Thyroid gland (tissue), 4 donors: ENCODE data around the gene SH3YL1.

Experiments used
- CTCF ChIP-seq, 6 experiments: fragments of 200-600 bp in 3 of 6; fragments of 450-650 bp in 3 of 6; sonication (generic) in 3 of 6; IDR thresholded peaks; one replicate each; pipeline ENCODE4 v1.5.1; 2016 to 2019; ENCODE audit warnings: antibody characterized with exemption in 6 of 6, mild to moderate bottlenecking in 2 of 6, inconsistent platforms in 1 of 6, moderate library complexity in 1 of 6
- POLR2A ChIP-seq, 2 donors: fragments of 450-650 bp; IDR thresholded peaks; one replicate each; pipeline ENCODE4 v1.6.1; 2017; ENCODE audit warnings: antibody characterized with exemption in 2 of 2, mild to moderate bottlenecking in 2 of 2, moderate library complexity in 1 of 2

DNA sequence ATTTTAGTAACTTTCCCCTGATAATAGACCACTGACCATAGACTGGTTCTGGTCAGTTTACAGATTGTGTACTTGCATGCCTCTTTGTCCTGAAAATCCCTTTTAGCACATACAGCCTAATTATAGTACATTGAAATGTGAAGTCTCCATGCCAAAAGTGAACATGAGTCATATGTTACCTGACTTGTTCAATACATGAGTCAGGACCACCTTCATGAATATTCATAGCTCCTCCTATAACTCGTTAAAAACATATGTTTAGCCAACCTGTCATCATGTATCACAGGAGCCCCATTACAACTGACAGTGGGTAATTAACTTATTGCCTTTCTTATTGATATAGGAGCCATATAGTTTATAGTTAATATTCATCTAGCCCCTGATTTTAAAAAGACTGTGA, 78.6 kb downstream of the SH3YL1 start:
- TF ChIP-seq POLR2A (IDR thresholded peaks at IDR 0.05) (no peak), CTCF (IDR thresholded peaks at IDR 0.05) (no peak)
